GM13976 (cell line): ENCODE results near the gene FOXA3.

Source experiments
- DNase-seq: peaks from one replicate; pipeline ENCODE4 v3.0.0; 2012; ENCODE audit warnings: low spot score
- CTCF ChIP-seq: IDR thresholded peaks from 2 replicates; pipeline ENCODE4 v1.5.1; 2012; ENCODE audit warnings: borderline replicate concordance, mild to moderate bottlenecking; ENCODE audit not compliant: insufficient read depth; ENCODE audit errors: extremely low read depth, missing control alignments, control extremely low read depth
- in situ Hi-C: fragments of 300-500 bp; cut with MboI; formaldehyde crosslinking; loops from one replicate; pipeline ENCODE4 v1.12.0; 2022; ENCODE audit warnings: low sequenced_read_pairs, mixed read lengths, inconsistent platforms; ENCODE audit not compliant: unreplicated experiment

FOXA3 gene

GRCh38 chr19:45823182-45823581 is 40.9 kb upstream of the FOXA3 start:
- in situ Hi-C loops, result no loop called here
- TF ChIP-seq CTCF, result no peak

GRCh38 chr19:45824041-45824471 is 40.1 kb upstream of the FOXA3 start:
- in situ Hi-C loops, result no loop called here
- no peak for TF ChIP-seq CTCF
- DNase-seq, result no peak

More at GRCh38 chr19:45823182-45823581, 40.9 kb upstream of the FOXA3 start:
- DNase-seq, result no peak

- no peak for DNase-seq
- TF ChIP-seq CTCF, result no peak
- in situ Hi-C loops, result no loop called here
Observed at GRCh38 chr19:45824531-45825262, 39.4 kb upstream of the FOXA3 start.

- DNase-seq, result no peak
- in situ Hi-C loops, result no loop called here
- no peak for TF ChIP-seq CTCF
Observed at GRCh38 chr19:45825263-45825605, 38.9 kb upstream of the FOXA3 start.

- no peak for TF ChIP-seq CTCF
- in situ Hi-C loops, result no loop called here
Observed at GRCh38 chr19:45825917-45826893, 37.9 kb upstream of the FOXA3 start.

GRCh38 chr19:45826934-45827333 is 37.2 kb upstream of the FOXA3 start:
- no peak for TF ChIP-seq CTCF
- in situ Hi-C loops, result no loop called here
- DNase-seq, result no peak

More at GRCh38 chr19:45825917-45826893, 37.9 kb upstream of the FOXA3 start:
- DNase-seq, result no peak
